HepG2 (cell line): ENCODE data around the gene MAT2A. TPM values are rescaled to one million over a fixed set of nuclear protein-coding genes. Genes with fewer than 3 reads are reported as not detected.

ENCODE experiments used
- BCL6 ChIP-seq: IDR thresholded peaks from 2 replicates; pipeline ENCODE4 v1.6.1; 2016; ENCODE audit warnings: missing genetic modification reagents, missing compliant biosample characterization
- CBX1 ChIP-seq: IDR thresholded peaks from one replicate; pipeline ENCODE4 v1.6.1; 2016; ENCODE audit warnings: antibody characterized with exemption, low read depth
- CCAR2 ChIP-seq: fragments of 200-400 bp; formaldehyde crosslinking; optimal IDR thresholded peaks from 2 replicates; pipeline ENCODE3; 2018; ENCODE audit warnings: low read depth, mild to moderate bottlenecking, low read length, moderate library complexity
- CHD2 ChIP-seq: IDR thresholded peaks from 2 replicates; pipeline ENCODE4 v1.6.1; 2011; ENCODE audit warnings: low read depth, low read length, improper control_type of control experiment
- HNF1A ChIP-seq, 2 experiments: sonication (generic) in 1 of 2; formaldehyde crosslinking in 1 of 2; IDR thresholded peaks; 2 replicates each; pipeline versions ENCODE4 v1.4.0 to v1.6.1; 2016 to 2020; ENCODE audit warnings: borderline replicate concordance in 1 of 2, low read depth in 1 of 2, mild to moderate bottlenecking in 1 of 2, missing genetic modification reagents in 1 of 2
- HNF4G ChIP-seq, 2 experiments: sonication (generic) in 1 of 2; formaldehyde crosslinking in 1 of 2; IDR thresholded peaks; 2 replicates each; pipeline versions ENCODE4 v1.4.0 to v1.6.1; 2011 to 2020; ENCODE audit warnings: borderline replicate concordance in 2 of 2, low read depth in 2 of 2, mild to moderate bottlenecking in 2 of 2, low read length in 1 of 2, missing genetic modification reagents in 1 of 2, moderate library complexity in 1 of 2
- MAFF ChIP-seq: IDR thresholded peaks from 2 replicates; pipeline ENCODE4 v1.6.1; 2011; ENCODE audit warnings: low read depth, low read length, improper control_type of control experiment
- REL ChIP-seq: sonication (generic); formaldehyde crosslinking; conservative IDR thresholded peaks from 2 replicates; pipeline ENCODE4 v1.8.0; 2022; ENCODE audit warnings: mild to moderate bottlenecking, missing genetic modification reagents, moderate library complexity
- TARDBP ChIP-seq: sonication (generic); formaldehyde crosslinking; IDR thresholded peaks from 2 replicates; pipeline ENCODE4 v1.8.0; 2022; ENCODE audit warnings: mild to moderate bottlenecking, missing genetic modification reagents
- THAP11 ChIP-seq: IDR thresholded peaks from 2 replicates; pipeline ENCODE4 v1.6.1; 2016; ENCODE audit warnings: missing biosample characterization, missing genetic modification reagents
- THRA ChIP-seq: sonication (generic); formaldehyde crosslinking; IDR thresholded peaks from 2 replicates; pipeline ENCODE4 v1.4.0; 2020; ENCODE audit warnings: missing genetic modification reagents, borderline replicate concordance
- ZC3H13 ChIP-seq: sonication (generic); formaldehyde crosslinking; IDR thresholded peaks from 2 replicates; pipeline ENCODE4 v1.8.1; 2023; ENCODE audit warnings: mild to moderate bottlenecking, missing genetic modification reagents, moderate library complexity
- ZNF350 ChIP-seq: sonication (generic); formaldehyde crosslinking; IDR thresholded peaks from 2 replicates; pipeline ENCODE4 v1.4.0; 2020; ENCODE audit warnings: mild to moderate bottlenecking, low read depth, missing genetic modification reagents, borderline replicate concordance
- ZNF879 ChIP-seq: sonication (generic); formaldehyde crosslinking; IDR thresholded peaks from 2 replicates; pipeline ENCODE4 v1.8.1; 2023; ENCODE audit warnings: missing genetic modification reagents
- polyA plus RNA-seq, 8 experiments: library from polyadenylated mRNA; depleted of rRNA in 3 of 8; stranded (reverse) in 7 of 8; unstranded in 1 of 8; fragments of >200 nt; fragmentation: Illumina TruSeq in 4 of 8; extraction: Trizol in 4 of 8; gene quantifications; 2 replicates each; pipeline versions ENCODE4 v1.2.1 to v1.2.3, GENCODE V29; 2011 to 2016; ENCODE audit warnings: low read depth in 4 of 8, missing spikeins in 1 of 8, mixed read lengths in 1 of 8; ENCODE audit not compliant: insufficient read depth in 1 of 8
- total RNA-seq, 5 experiments: library from RNA; depleted of rRNA; stranded (reverse); fragments of >200 nt; fragmentation: Illumina TruSeq; extraction: Trizol; gene quantifications; 2 replicates each; pipeline ENCODE4 v1.2.3, GENCODE V29; 2016; ENCODE audit warnings: low read depth in 1 of 5
- TF ChIP-seq, protein P1 (sequence below): sonication (generic); formaldehyde crosslinking; IDR thresholded peaks from 2 replicates; pipeline ENCODE4 v1.4.0; 2020; ENCODE audit warnings: missing genetic modification reagents
- TF ChIP-seq, protein P2 (sequence below): sonication (generic); formaldehyde crosslinking; IDR thresholded peaks from 2 replicates; pipeline ENCODE4 v1.5.0; 2020; ENCODE audit warnings: mild to moderate bottlenecking, missing genetic modification reagents

Gene MAT2A
- total and polyA plus RNA-seq, 2 of the 13 experiments (the other 11 are each of a cell fraction or from before 2014, with no cell fraction given), result 155 to 331 TPM

- no peak for TF ChIP-seq HNF1A (IDR thresholded peaks at IDR 0.05; ENCODE audit: low read depth)
- TF ChIP-seq HNF1A (CRISPR knock-in tag; IDR thresholded peaks at IDR 0.05; ENCODE audit: borderline replicate concordance), result no peak
- TF ChIP-seq TARDBP (CRISPR knock-in tag), result no peak; the same call in 1 of the 2 replicates
- no peak for TF ChIP-seq REL (CRISPR knock-in tag)
- no peak; the same call in 1 of the 2 replicates for TF ChIP-seq HNF4G (IDR thresholded peaks at IDR 0.05; ENCODE audit: borderline replicate concordance, low read depth, low read length)
- peak; percentile 54; the same call in 1 of the 2 replicates for TF ChIP-seq HNF4G (CRISPR knock-in tag; IDR thresholded peaks at IDR 0.05; ENCODE audit: borderline replicate concordance, low read depth)
- TF ChIP-seq THAP11 (CRISPR knock-in tag), result 0 out of 2 replicates have a peak, but pooled peaks have one; percentile 56
- TF ChIP-seq, protein P1, sequence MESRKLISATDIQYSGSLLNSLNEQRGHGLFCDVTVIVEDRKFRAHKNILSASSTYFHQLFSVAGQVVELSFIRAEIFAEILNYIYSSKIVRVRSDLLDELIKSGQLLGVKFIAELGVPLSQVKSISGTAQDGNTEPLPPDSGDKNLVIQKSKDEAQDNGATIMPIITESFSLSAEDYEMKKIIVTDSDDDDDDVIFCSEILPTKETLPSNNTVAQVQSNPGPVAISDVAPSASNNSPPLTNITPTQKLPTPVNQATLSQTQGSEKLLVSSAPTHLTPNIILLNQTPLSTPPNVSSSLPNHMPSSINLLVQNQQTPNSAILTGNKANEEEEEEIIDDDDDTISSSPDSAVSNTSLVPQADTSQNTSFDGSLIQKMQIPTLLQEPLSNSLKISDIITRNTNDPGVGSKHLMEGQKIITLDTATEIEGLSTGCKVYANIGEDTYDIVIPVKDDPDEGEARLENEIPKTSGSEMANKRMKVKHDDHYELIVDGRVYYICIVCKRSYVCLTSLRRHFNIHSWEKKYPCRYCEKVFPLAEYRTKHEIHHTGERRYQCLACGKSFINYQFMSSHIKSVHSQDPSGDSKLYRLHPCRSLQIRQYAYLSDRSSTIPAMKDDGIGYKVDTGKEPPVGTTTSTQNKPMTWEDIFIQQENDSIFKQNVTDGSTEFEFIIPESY, result peak; percentile 35; the same call in 1 of the 2 replicates
- no peak for TF ChIP-seq MAFF
- TF ChIP-seq CCAR2, result no peak
- TF ChIP-seq, protein P2, sequence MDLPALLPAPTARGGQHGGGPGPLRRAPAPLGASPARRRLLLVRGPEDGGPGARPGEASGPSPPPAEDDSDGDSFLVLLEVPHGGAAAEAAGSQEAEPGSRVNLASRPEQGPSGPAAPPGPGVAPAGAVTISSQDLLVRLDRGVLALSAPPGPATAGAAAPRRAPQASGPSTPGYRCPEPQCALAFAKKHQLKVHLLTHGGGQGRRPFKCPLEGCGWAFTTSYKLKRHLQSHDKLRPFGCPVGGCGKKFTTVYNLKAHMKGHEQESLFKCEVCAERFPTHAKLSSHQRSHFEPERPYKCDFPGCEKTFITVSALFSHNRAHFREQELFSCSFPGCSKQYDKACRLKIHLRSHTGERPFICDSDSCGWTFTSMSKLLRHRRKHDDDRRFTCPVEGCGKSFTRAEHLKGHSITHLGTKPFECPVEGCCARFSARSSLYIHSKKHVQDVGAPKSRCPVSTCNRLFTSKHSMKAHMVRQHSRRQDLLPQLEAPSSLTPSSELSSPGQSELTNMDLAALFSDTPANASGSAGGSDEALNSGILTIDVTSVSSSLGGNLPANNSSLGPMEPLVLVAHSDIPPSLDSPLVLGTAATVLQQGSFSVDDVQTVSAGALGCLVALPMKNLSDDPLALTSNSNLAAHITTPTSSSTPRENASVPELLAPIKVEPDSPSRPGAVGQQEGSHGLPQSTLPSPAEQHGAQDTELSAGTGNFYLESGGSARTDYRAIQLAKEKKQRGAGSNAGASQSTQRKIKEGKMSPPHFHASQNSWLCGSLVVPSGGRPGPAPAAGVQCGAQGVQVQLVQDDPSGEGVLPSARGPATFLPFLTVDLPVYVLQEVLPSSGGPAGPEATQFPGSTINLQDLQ, result no peak; the same call in 1 of the 2 replicates
- TF ChIP-seq ZNF879 (CRISPR knock-in tag), result 0 out of 2 replicates have a peak, but pooled peaks have one; percentile 27
- TF ChIP-seq CBX1, result peak; percentile 60
- no peak for TF ChIP-seq THRA
- TF ChIP-seq ZNF350 (CRISPR knock-in tag), result no peak; the same call in 1 of the 2 replicates
- no peak; the same call in 1 of the 2 replicates for TF ChIP-seq ZC3H13 (CRISPR knock-in tag)
- TF ChIP-seq BCL6 (CRISPR knock-in tag), result no peak
- TF ChIP-seq CHD2, result no peak
Measured at GRCh38 chr2:85537600-85538506, 1.1 kb upstream of the MAT2A start (continued).
